K562 (cell line): Measurements from ENCODE around the gene SBF1. TPM values are rescaled to one million over a fixed set of nuclear protein-coding genes. Genes with fewer than 3 reads are reported as not detected.

Experiments
- ATAC-seq: fragments of 200-7000 bp; cut with Tn5 transposase; 3 replicates; pipeline ENCODE4 v1.9.1; 2020; ENCODE audit warnings: moderate library complexity
- BruUV-seq: library from RNA; stranded (reverse); fragments of 400-500 nt; replicated peaks from 2 replicates; lab custom pipeline; 2021; lab: Mats Ljungman, UMichigan
- CTCF ChIA-PET: fragments of 300-600 bp; formaldehyde crosslinking; extraction: SDS; loops from one replicate; lab custom pipeline; 2021; ENCODE audit warnings: low intra/inter-chr PET ratio; lab: Yijun Ruan, JAX
- POLR2A ChIA-PET: fragments of 300-600, 350-650 bp; sonication (Branson Sonifier 250); formaldehyde crosslinking; extraction: SDS; loops from one replicate; lab custom pipeline; 2021; ENCODE audit warnings: antibody characterized with exemption, inconsistent platforms; lab: Yijun Ruan, JAX
- DNase-seq, 4 experiments: peaks; one replicate each; pipeline versions ENCODE4 v3.0.0 to v3.0.0-alpha.2; 2011 to 2018; ENCODE audit warnings: low spot score in 3 of 4, mixed read lengths in 3 of 4; ENCODE audit errors: extremely low read depth in 1 of 4
- FAIRE-seq: peaks from 2 replicates; lab custom pipeline; 2011; peaks lifted over from hg19 to GRCh38; lab: Jason Lieb, UNC
- H2AFZ ChIP-seq: 2 replicates; pipeline ENCODE4 v1.6.0; 2011; ENCODE audit warnings: low read depth, low read length, control low read depth, inconsistent platforms
- H3K27ac ChIP-seq: fragments of 200-600 bp; 3 replicates; pipeline ENCODE4 v1.8.0; 2011; ENCODE audit warnings: low read depth, mild to moderate bottlenecking, control low read depth, inconsistent platforms, low read length, moderate library complexity, mixed read lengths; ENCODE audit errors: extremely low read depth
- H3K27me3 ChIP-seq, 2 experiments: fragments of 300-600 bp in 1 of 2; 2 replicates in 1 of 2; 3 replicates in 1 of 2; pipeline versions ENCODE4 v1.6.0 to v1.8.0; 2011; ENCODE audit warnings: inconsistent platforms in 2 of 2, low read length in 2 of 2, mild to moderate bottlenecking in 1 of 2, mixed read lengths in 1 of 2, moderate library complexity in 1 of 2; ENCODE audit not compliant: control insufficient read depth in 2 of 2, insufficient read depth in 2 of 2
- H3K36me3 ChIP-seq: fragments of 300-600 bp; 3 replicates; pipeline ENCODE4 v1.8.0; 2011; ENCODE audit warnings: mild to moderate bottlenecking, low read length, inconsistent platforms; ENCODE audit not compliant: control insufficient read depth, insufficient read depth
- H3K4me1 ChIP-seq, 2 experiments: fragments of 200-600 bp in 1 of 2; replicated peaks in 1 of 2; 2 replicates in 1 of 2; 3 replicates in 1 of 2; pipeline versions ENCODE4 v1.5.1 to v1.8.0; 2011; ENCODE audit warnings: inconsistent platforms in 2 of 2, low read length in 2 of 2, mild to moderate bottlenecking in 1 of 2, mixed read lengths in 1 of 2, moderate library complexity in 1 of 2; ENCODE audit not compliant: control insufficient read depth in 2 of 2, insufficient read depth in 2 of 2
- H3K4me2 ChIP-seq: 2 replicates; pipeline ENCODE4 v1.6.1; 2011; ENCODE audit warnings: low read length, control low read depth, inconsistent platforms, mixed read lengths; ENCODE audit not compliant: insufficient read depth
- H3K4me3 ChIP-seq: fragments of 200-600 bp; sonication (generic), shearing (Covaris generic); 2 replicates; pipeline ENCODE4 v1.5.1; 2016; ENCODE audit warnings: control low read depth, inconsistent platforms
- H3K79me2 ChIP-seq: fragments of 200-600 bp; 3 replicates; pipeline ENCODE4 v1.8.0; 2011; ENCODE audit warnings: low read length, inconsistent platforms; ENCODE audit not compliant: control insufficient read depth, insufficient read depth
- H3K9ac ChIP-seq, 2 experiments: 2 replicates each; pipeline versions ENCODE4 v1.6.0 to v1.6.1; 2011; ENCODE audit warnings: low read depth in 2 of 2, low read length in 2 of 2, control low read depth in 1 of 2, inconsistent platforms in 1 of 2, mild to moderate bottlenecking in 1 of 2, mixed read lengths in 1 of 2; ENCODE audit not compliant: insufficient read depth in 1 of 2
- H3K9me1 ChIP-seq: one replicate; pipeline ENCODE4 v1.6.0; 2011; ENCODE audit warnings: inconsistent platforms, mild to moderate bottlenecking, low read length, moderate library complexity; ENCODE audit not compliant: control insufficient read depth, insufficient read depth
- H3K9me3 ChIP-seq: replicated peaks from 2 replicates; pipeline ENCODE4 v1.5.1; 2011; ENCODE audit warnings: low read depth, low read length, inconsistent platforms; ENCODE audit not compliant: control insufficient read depth, insufficient read depth
- H4K20me1 ChIP-seq: replicated peaks from 2 replicates; pipeline ENCODE4 v1.6.1; 2011; ENCODE audit warnings: low read length, inconsistent platforms, mixed read lengths; ENCODE audit not compliant: control insufficient read depth, insufficient read depth
- KAT7 ChIP-seq: sonication (generic); formaldehyde crosslinking; IDR thresholded peaks from 2 replicates; pipeline ENCODE4 v1.8.0; 2022; ENCODE audit warnings: missing genetic modification reagents, mild to moderate bottlenecking, borderline replicate concordance
- NR2C1 ChIP-seq, 2 experiments: fragments of 450-650 bp; IDR thresholded peaks; 2 replicates each; pipeline ENCODE4 v1.6.1; 2017; ENCODE audit warnings: mild to moderate bottlenecking in 2 of 2, antibody characterized with exemption in 1 of 2, inconsistent platforms in 1 of 2, missing compliant biosample characterization in 1 of 2, missing genetic modification characterization in 1 of 2
- ZNF561 ChIP-seq: fragments of 450-650 bp; formaldehyde crosslinking; conservative IDR thresholded peaks from 2 replicates; pipeline ENCODE4 v1.4.0; 2020; ENCODE audit warnings: mild to moderate bottlenecking, moderate library complexity
- WGBS: fragments of 100-300 bp; shearing (Covaris generic); methylation state at CpG from one replicate; pipeline ENCODE4 v1.1.6; 2016; ENCODE audit warnings: low coverage, mixed read lengths; ENCODE audit not compliant: insufficient coverage; ENCODE audit errors: missing lambda C conversion rate; 5-methylcytosine and 5-hydroxymethylcytosine counted together
- in situ Hi-C: fragments of 300-500 bp; cut with MboI; formaldehyde crosslinking; loops from 4 replicates; pipeline ENCODE4 v1.15.0; 2018; ENCODE audit warnings: inconsistent platforms, mixed read lengths
- intact Hi-C: fragments of 100-400 bp; cut with micrococcal nuclease; formaldehyde crosslinking; loops from 2 replicates; pipeline ENCODE4 v1.14.2; 2022
- polyA plus RNA-seq, 8 experiments: library from polyadenylated mRNA; depleted of rRNA in 4 of 8; stranded (reverse) in 5 of 8; unstranded in 3 of 8; fragments of >200 nt; fragmentation: Nextera tagmentation in 2 of 8; fragmentation: Illumina TruSeq in 1 of 8; extraction: Ambion mirVana in 2 of 8; extraction: Trizol in 1 of 8; gene quantifications; 2 replicates each; pipeline versions ENCODE4 v1.2.1 to v1.2.3, GENCODE V29; 2011 to 2014; ENCODE audit warnings: inconsistent platforms in 1 of 8, missing spikeins in 1 of 8
- total RNA-seq, 7 experiments: library from RNA; depleted of rRNA in 6 of 7; stranded (reverse); fragments of >200 nt in 6 of 7; fragmentation: Illumina TruSeq in 2 of 7; extraction: Trizol in 2 of 7; gene quantifications; 2 replicates each; pipeline versions ENCODE4 v1.2.1 to v1.2.3, GENCODE V29; 2011 to 2021; ENCODE audit warnings: low replicate concordance in 1 of 7
- TF ChIP-seq, protein P1 (sequence below): fragments of 450-650 bp; IDR thresholded peaks from one replicate; pipeline ENCODE4 v1.6.1; 2018; ENCODE audit warnings: mild to moderate bottlenecking, moderate library complexity; ENCODE audit not compliant: partially characterized antibody

Gene SBF1
- total and polyA plus RNA-seq, 9 of the 15 experiments (the other 6 are each of a cell fraction or from before 2014, with no cell fraction given) = 0.44 to 50.4 (median 11.4) TPM

DNA sequence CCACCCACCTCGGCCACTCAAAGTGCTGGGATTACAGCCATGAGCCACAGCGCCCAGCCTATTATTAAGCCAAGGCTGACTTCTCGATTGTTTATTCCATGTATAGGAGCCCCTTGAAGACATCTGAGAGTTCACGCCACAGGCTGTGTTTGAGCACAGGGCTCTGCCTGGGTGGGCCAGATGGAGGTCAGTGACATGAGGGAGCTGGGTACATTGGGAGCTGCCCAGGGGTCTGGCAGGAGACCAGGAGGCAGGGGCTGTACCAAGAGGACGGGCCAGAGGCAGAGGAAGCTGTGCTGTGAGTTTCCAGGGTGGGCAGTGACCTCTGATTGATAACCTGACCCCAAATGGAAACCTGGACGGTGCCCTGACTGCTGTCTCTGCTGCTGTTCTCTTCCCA is 27.3 kb upstream of the SBF1 start (continued):
- TF ChIP-seq, protein P1, sequence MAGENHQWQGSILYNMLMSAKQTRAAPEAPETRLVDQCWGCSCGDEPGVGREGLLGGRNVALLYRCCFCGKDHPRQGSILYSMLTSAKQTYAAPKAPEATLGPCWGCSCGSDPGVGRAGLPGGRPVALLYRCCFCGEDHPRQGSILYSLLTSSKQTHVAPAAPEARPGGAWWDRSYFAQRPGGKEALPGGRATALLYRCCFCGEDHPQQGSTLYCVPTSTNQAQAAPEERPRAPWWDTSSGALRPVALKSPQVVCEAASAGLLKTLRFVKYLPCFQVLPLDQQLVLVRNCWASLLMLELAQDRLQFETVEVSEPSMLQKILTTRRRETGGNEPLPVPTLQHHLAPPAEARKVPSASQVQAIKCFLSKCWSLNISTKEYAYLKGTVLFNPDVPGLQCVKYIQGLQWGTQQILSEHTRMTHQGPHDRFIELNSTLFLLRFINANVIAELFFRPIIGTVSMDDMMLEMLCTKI = no peak
- TF ChIP-seq KAT7 = no peak

DNA sequence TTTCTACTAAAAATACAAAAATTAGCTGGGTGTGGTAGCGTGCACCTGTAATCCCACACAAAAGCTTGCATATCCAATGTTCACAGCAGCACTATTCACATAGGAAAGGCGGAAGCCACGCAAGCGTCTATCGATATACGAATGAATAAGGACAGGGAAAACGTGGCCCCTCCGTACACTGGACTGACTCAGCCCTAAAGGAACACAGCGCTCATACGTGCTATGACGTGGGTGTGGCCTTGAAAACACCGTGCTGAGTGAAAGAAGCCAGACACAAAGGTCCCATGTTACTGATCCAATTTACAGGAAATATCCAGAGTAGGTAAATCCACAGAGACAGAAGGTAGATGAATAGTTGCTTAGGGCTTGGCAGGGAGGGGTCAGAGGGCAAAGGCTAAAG is 25.6 kb upstream of the SBF1 start:
- ChIA-PET CTCF (no interaction called here), POLR2A (interaction anchor here (0.6 kb wide), 1 partner anchor 72 kb away, joined by 3 read pairs; no protein-coding TSS in a partner anchor)
- in situ Hi-C loops = no loop called here
- Histone ChIP-seq H3K9me1 (no peaks in the 10 kb centered on the region), H3K9me3 (0 out of 2 replicates have a peak, but pooled peaks cover 1% of the 10 kb centered on the region), H4K20me1 (no peaks in the 10 kb centered on the region), H3K79me2 (no peaks in the 10 kb centered on the region), H3K36me3 (peaks cover 17% of the 10 kb centered on the region; the same call in 1 of the 3 replicates), H2AFZ (no peak overlapping the region), H3K4me1 (peaks cover 3 to 26% of the 10 kb centered on the region in 2 experiments; a peak in 3 of 5 replicates), H3K4me3 (no peak overlapping the region), H3K9ac (no peak overlapping the region), H3K27me3 (no peaks in the 10 kb centered on the region), H3K27ac (no peak overlapping the region), H3K4me2 (no peak overlapping the region)
- DNase-seq (no peak), FAIRE-seq (no peak), ATAC-seq (no peak)
- BruUV-seq = no TSS peak
- TF ChIP-seq NR2C1 (IDR thresholded peaks at IDR 0.05) (peak; percentile 51), NR2C1 (tag; IDR thresholded peaks at IDR 0.05) (peak; percentile 43; the same call in 1 of the 2 replicates), ZNF561 (no peak)
- WGBS = 87% methylated on average over 12 of the region's 12 CpGs
- intact Hi-C loops = no loop called here
